Uterus (tissue), 2 donors: ENCODE data around the gene N4BP3.

Experiments
- CTCF ChIP-seq, 4 experiments: fragments of 200-600 bp in 2 of 4; fragments of 450-650 bp in 2 of 4; sonication (generic) in 2 of 4; IDR thresholded peaks; one replicate each; pipeline ENCODE4 v1.5.1; 2016 to 2019; ENCODE audit warnings: antibody characterized with exemption in 4 of 4, mild to moderate bottlenecking in 2 of 4, moderate library complexity in 1 of 4
- POLR2A ChIP-seq, 2 donors: fragments of 450-650 bp; IDR thresholded peaks; one replicate each; pipeline ENCODE4 v1.6.1; 2016; ENCODE audit warnings: antibody characterized with exemption in 2 of 2, mild to moderate bottlenecking in 1 of 2, moderate library complexity in 1 of 2

DNA sequence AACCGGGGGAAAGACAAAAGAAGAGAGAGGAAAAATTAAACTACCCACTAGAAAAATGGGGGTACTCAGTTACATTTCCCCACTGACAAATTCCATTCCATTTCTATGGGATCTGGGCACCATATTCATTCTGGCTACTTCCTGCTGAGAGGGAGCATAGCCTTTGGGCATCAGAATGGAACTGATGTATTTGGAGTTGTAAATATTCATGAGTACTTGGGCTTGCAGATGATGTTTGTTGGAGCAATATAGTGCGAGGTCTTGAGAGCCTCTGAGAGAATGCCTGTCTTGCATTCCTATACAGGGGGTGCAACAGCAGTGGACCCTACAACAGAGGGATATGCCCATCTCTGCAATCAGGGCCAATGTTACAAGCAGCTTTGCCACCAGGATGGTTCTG is 57.1 kb downstream of the N4BP3 start:
- TF ChIP-seq CTCF (IDR thresholded peaks at IDR 0.05) = no peak
- no peak for TF ChIP-seq POLR2A (IDR thresholded peaks at IDR 0.05)
